ENCODE data around the gene CYSTM1.

The CYSTM1 gene

GRCh38 chr5:140267201-140267540 lies 92.2 kb downstream of the CYSTM1 start:
- H3K4me3 Mint-ChIP-seq: no peak overlapping the region
- peak; percentile 89 for ATAC-seq
- no peaks in the 10 kb centered on the region for H3K9me3 Mint-ChIP-seq

GRCh38 chr5:140267559-140268018 lies 92.6 kb downstream of the CYSTM1 start:
- no peak for DNase-seq
- Mint-ChIP-seq H3K4me1 (peaks cover 35% of the 10 kb centered on the region), H3K36me3 (ENCODE audit: low read depth) (peaks cover 7% of the 10 kb centered on the region), H3K27me3 (no peaks in the 10 kb centered on the region), H3K4me3 (no peak overlapping the region), H3K9me3 (no peaks in the 10 kb centered on the region), H3K27ac (no peak overlapping the region)
- ATAC-seq: no peak

More at GRCh38 chr5:140267201-140267540, 92.2 kb downstream of the CYSTM1 start:
- no peak overlapping the region for H3K27ac Mint-ChIP-seq
- DNase-seq: no peak
- peaks cover 8% of the 10 kb centered on the region for H3K36me3 Mint-ChIP-seq (ENCODE audit: low read depth)
- H3K27me3 Mint-ChIP-seq: no peaks in the 10 kb centered on the region
- peaks cover 38% of the 10 kb centered on the region for H3K4me1 Mint-ChIP-seq

GRCh38 chr5:140270008-140270407 lies 95.0 kb downstream of the CYSTM1 start:
- ATAC-seq (no peak), DNase-seq (no peak)
- Mint-ChIP-seq H3K36me3 (ENCODE audit: low read depth) (peaks cover 16% of the 10 kb centered on the region), H3K4me3 (no peak overlapping the region), H3K9me3 (no peaks in the 10 kb centered on the region), H3K27me3 (no peaks in the 10 kb centered on the region), H3K27ac (no peak overlapping the region), H3K4me1 (peaks cover 41% of the 10 kb centered on the region)

- DNase-seq: no peak
- H3K4me3 Mint-ChIP-seq: no peak overlapping the region
These were observed 98.5 kb downstream of the CYSTM1 start for GRCh38 chr5:140273401-140273877.

GRCh38 chr5:140275837-140276236 lies 100.8 kb downstream of the CYSTM1 start:
- peaks cover 31% of the 10 kb centered on the region for H3K36me3 Mint-ChIP-seq (ENCODE audit: low read depth)
- no peaks in the 10 kb centered on the region for H3K9me3 Mint-ChIP-seq
- no peaks in the 10 kb centered on the region for H3K27me3 Mint-ChIP-seq
- H3K27ac Mint-ChIP-seq: no peak overlapping the region
- H3K4me1 Mint-ChIP-seq: peaks cover 27% of the 10 kb centered on the region
- DNase-seq (no peak), ATAC-seq (no peak)
- no peak overlapping the region for H3K4me3 Mint-ChIP-seq

More at GRCh38 chr5:140273401-140273877, 98.5 kb downstream of the CYSTM1 start:
- ATAC-seq: peak; percentile 40
- H3K27me3 Mint-ChIP-seq: no peaks in the 10 kb centered on the region
- H3K36me3 Mint-ChIP-seq (ENCODE audit: low read depth): peaks cover 23% of the 10 kb centered on the region
- H3K27ac Mint-ChIP-seq: peak overlapping the region; percentile 54
- H3K9me3 Mint-ChIP-seq: no peaks in the 10 kb centered on the region
- H3K4me1 Mint-ChIP-seq: peaks cover 23% of the 10 kb centered on the region

GRCh38 chr5:140282266-140282665 lies 107.3 kb downstream of the CYSTM1 start:
- Mint-ChIP-seq H3K36me3 (ENCODE audit: low read depth) (peaks cover 13% of the 10 kb centered on the region), H3K27ac (no peak overlapping the region), H3K4me1 (peaks cover 31% of the 10 kb centered on the region), H3K27me3 (no peaks in the 10 kb centered on the region), H3K9me3 (no peaks in the 10 kb centered on the region), H3K4me3 (no peak overlapping the region)
- ATAC-seq: no peak
- no peak for DNase-seq

- ATAC-seq (no peak), DNase-seq (no peak)
- H3K4me3 Mint-ChIP-seq: no peak overlapping the region
- H3K36me3 Mint-ChIP-seq (ENCODE audit: low read depth): peaks cover 5% of the 10 kb centered on the region
- no peaks in the 10 kb centered on the region for H3K27me3 Mint-ChIP-seq
- H3K4me1 Mint-ChIP-seq: peaks cover 25% of the 10 kb centered on the region
- no peak overlapping the region for H3K27ac Mint-ChIP-seq
- no peaks in the 10 kb centered on the region for H3K9me3 Mint-ChIP-seq
These were observed 109.0 kb downstream of the CYSTM1 start for GRCh38 chr5:140284013-140284412.

GRCh38 chr5:140286424-140286823 lies 111.4 kb downstream of the CYSTM1 start:
- no peak overlapping the region for H3K27ac Mint-ChIP-seq
- peaks cover 25% of the 10 kb centered on the region for H3K4me1 Mint-ChIP-seq
- H3K4me3 Mint-ChIP-seq: no peak overlapping the region
- H3K27me3 Mint-ChIP-seq: no peaks in the 10 kb centered on the region
- H3K36me3 Mint-ChIP-seq (ENCODE audit: low read depth): no peaks in the 10 kb centered on the region
- no peaks in the 10 kb centered on the region for H3K9me3 Mint-ChIP-seq
- ATAC-seq: no peak
- DNase-seq: no peak

- Mint-ChIP-seq H3K9me3 (no peaks in the 10 kb centered on the region), H3K4me1 (peaks cover 20% of the 10 kb centered on the region), H3K27me3 (no peaks in the 10 kb centered on the region), H3K27ac (no peak overlapping the region), H3K4me3 (no peak overlapping the region), H3K36me3 (ENCODE audit: low read depth) (no peaks in the 10 kb centered on the region)
- no peak for ATAC-seq
- DNase-seq: no peak
These were observed 113.0 kb downstream of the CYSTM1 start for GRCh38 chr5:140287801-140288521.

GRCh38 chr5:140292212-140293036 lies 117.4 kb downstream of the CYSTM1 start:
- H3K4me1 Mint-ChIP-seq: peaks cover 38% of the 10 kb centered on the region
- peaks cover 11% of the 10 kb centered on the region for H3K36me3 Mint-ChIP-seq (ENCODE audit: low read depth)
- no peak for ATAC-seq
- no peak overlapping the region for H3K27ac Mint-ChIP-seq
- H3K27me3 Mint-ChIP-seq: no peaks in the 10 kb centered on the region
- no peaks in the 10 kb centered on the region for H3K9me3 Mint-ChIP-seq
- no peak overlapping the region for H3K4me3 Mint-ChIP-seq
- DNase-seq: no peak

Measured in activated naive CD8-positive, alpha-beta T cell treated with anti-CD3 and anti-CD28 coated beads, Interleukin-2, amount 50 U/mL, for 24 hours (primary cell).